Tibial nerve (tissue), 4 donors: ENCODE measurements around the gene TBC1D23. TPM values are rescaled to one million over a fixed set of nuclear protein-coding genes. Genes with fewer than 3 reads are reported as not detected.

ENCODE experiments used
- DNase-seq, 2 donors: peaks; one replicate each; pipeline ENCODE4 v3.0.0-alpha.2; 2019; ENCODE audit warnings: low spot score in 2 of 2
- H3K27ac ChIP-seq, 4 donors: fragments of 200-600 bp; sonication (generic) in 3 of 4; one replicate each; pipeline ENCODE4 v1.5.1; 2017 to 2019; ENCODE audit warnings: mild to moderate bottlenecking in 1 of 4
- H3K27me3 ChIP-seq, 2 donors: fragments of 200-600 bp; sonication (generic) in 1 of 2; one replicate each; pipeline versions ENCODE4 v1.5.1 to v1.6.0; 2017 to 2019
- H3K36me3 ChIP-seq, 3 donors: fragments of 200-600 bp; sonication (generic); one replicate each; pipeline ENCODE4 v1.5.1; 2018 to 2019
- H3K4me1 ChIP-seq, 4 donors: fragments of 200-600 bp; sonication (generic) in 3 of 4; one replicate each; pipeline ENCODE4 v1.5.1; 2017 to 2019
- H3K4me3 ChIP-seq, 4 donors: fragments of 200-600 bp; sonication (generic) in 3 of 4; one replicate each; pipeline ENCODE4 v1.5.1; 2017 to 2019; ENCODE audit warnings: mild to moderate bottlenecking in 1 of 4, moderate library complexity in 1 of 4
- H3K9me3 ChIP-seq, 4 donors: fragments of 200-600 bp; sonication (generic) in 3 of 4; one replicate each; pipeline ENCODE4 v1.5.1; 2017 to 2019
- EP300 ChIP-seq, 2 donors: sonication (generic); formaldehyde crosslinking; IDR thresholded peaks; one replicate each; pipeline ENCODE4 v1.6.1; 2017; ENCODE audit warnings: antibody characterized with exemption in 2 of 2, mild to moderate bottlenecking in 1 of 2
- POLR2A ChIP-seq, 2 donors: fragments of 450-650 bp; IDR thresholded peaks; one replicate each; pipeline ENCODE4 v1.6.1; 2017; ENCODE audit warnings: antibody characterized with exemption in 2 of 2, mild to moderate bottlenecking in 2 of 2, moderate library complexity in 2 of 2
- WGBS, 2 donors: methylation state at CpG; one replicate each; pipeline ENCODE4 v1.1.5; 2018; 5-methylcytosine and 5-hydroxymethylcytosine counted together
- total RNA-seq, 4 donors: library from RNA; depleted of rRNA; stranded (reverse); fragments of >200 nt; gene quantifications; one replicate each; pipeline ENCODE4 v1.1.0, GENCODE V29; 2016
- TF ChIP-seq, protein P1 (sequence below), 5 experiments: fragments of 200-600 bp in 3 of 5; fragments of 450-650 bp in 2 of 5; sonication (generic) in 3 of 5; IDR thresholded peaks; one replicate each; pipeline ENCODE4 v1.5.1; 2016 to 2019; ENCODE audit warnings: antibody characterized with exemption in 5 of 5, mild to moderate bottlenecking in 3 of 5, moderate library complexity in 2 of 5

TBC1D23 gene
- total RNA-seq, 4 donors from 2014 or later = 21.6 to 32.2 (median 28.2) TPM

- TF ChIP-seq EP300 (IDR thresholded peaks at IDR 0.05) (no peak), POLR2A (IDR thresholded peaks at IDR 0.05) (no peak)
- TF ChIP-seq, protein P1, sequence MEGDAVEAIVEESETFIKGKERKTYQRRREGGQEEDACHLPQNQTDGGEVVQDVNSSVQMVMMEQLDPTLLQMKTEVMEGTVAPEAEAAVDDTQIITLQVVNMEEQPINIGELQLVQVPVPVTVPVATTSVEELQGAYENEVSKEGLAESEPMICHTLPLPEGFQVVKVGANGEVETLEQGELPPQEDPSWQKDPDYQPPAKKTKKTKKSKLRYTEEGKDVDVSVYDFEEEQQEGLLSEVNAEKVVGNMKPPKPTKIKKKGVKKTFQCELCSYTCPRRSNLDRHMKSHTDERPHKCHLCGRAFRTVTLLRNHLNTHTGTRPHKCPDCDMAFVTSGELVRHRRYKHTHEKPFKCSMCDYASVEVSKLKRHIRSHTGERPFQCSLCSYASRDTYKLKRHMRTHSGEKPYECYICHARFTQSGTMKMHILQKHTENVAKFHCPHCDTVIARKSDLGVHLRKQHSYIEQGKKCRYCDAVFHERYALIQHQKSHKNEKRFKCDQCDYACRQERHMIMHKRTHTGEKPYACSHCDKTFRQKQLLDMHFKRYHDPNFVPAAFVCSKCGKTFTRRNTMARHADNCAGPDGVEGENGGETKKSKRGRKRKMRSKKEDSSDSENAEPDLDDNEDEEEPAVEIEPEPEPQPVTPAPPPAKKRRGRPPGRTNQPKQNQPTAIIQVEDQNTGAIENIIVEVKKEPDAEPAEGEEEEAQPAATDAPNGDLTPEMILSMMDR (IDR thresholded peaks at IDR 0.05) = no peak
- Histone ChIP-seq H3K27me3 (no peaks in the 10 kb centered on the region), H3K4me1 (peaks cover 0 to 83% (median 32%) of the 10 kb centered on the region in 4 donors), H3K9me3 (no peaks in the 10 kb centered on the region), H3K27ac (no peak overlapping the region), H3K36me3 (no peaks in the 10 kb centered on the region), H3K4me3 (no peak overlapping the region)
- DNase-seq = no peak
- 59 to 66% methylated on average over 2 of the region's 2 CpGs for WGBS, 2 donors
Measured at GRCh38 chr3:100263583-100263982, 2.8 kb downstream of the TBC1D23 start.

DNA sequence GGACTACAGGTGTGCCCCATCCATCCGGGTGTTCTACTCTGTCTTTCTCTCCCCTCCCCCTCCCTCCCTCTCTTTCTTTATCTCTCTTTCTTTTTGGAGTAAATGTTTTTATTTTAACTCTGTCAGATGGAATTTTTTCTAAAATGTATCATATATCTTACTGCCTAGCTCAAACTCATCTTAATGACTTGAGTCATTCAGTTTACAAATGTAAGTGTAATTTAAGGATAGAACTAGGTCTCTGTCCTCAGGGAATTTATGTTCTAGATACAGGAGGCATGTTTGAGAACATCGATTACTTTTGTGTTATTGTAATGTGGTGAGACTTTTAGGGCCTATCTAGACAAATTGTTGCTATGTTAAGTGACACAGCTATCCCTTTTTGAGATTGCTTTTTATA is 3.5 kb downstream of the TBC1D23 start:
- Histone ChIP-seq H3K4me1 (peaks cover 0 to 86% (median 35%) of the 10 kb centered on the region in 4 donors), H3K9me3 (no peaks in the 10 kb centered on the region), H3K4me3 (no peak overlapping the region), H3K36me3 (no peaks in the 10 kb centered on the region), H3K27ac (no peak overlapping the region), H3K27me3 (no peaks in the 10 kb centered on the region)
- WGBS, 2 donors = 59 to 60% methylated on average over 2 of the region's 2 CpGs
- no peak for DNase-seq
- TF ChIP-seq, protein P1 (IDR thresholded peaks at IDR 0.05) = no peak
- no peak for TF ChIP-seq EP300 (IDR thresholded peaks at IDR 0.05)
- no peak for TF ChIP-seq POLR2A (IDR thresholded peaks at IDR 0.05)

- Histone ChIP-seq H3K4me1 (peaks cover 0 to 86% (median 33%) of the 10 kb centered on the region in 4 donors), H3K9me3 (no peaks in the 10 kb centered on the region), H3K4me3 (no peak overlapping the region), H3K36me3 (no peaks in the 10 kb centered on the region), H3K27ac (no peak overlapping the region), H3K27me3 (no peaks in the 10 kb centered on the region)
- no peak for DNase-seq
- TF ChIP-seq, protein P1 (IDR thresholded peaks at IDR 0.05) = no peak
- TF ChIP-seq EP300 (IDR thresholded peaks at IDR 0.05) (no peak), POLR2A (IDR thresholded peaks at IDR 0.05) (no peak)
- WGBS, 2 donors = 72 to 79% methylated on average over 1 of the region's 1 CpG
Measured at GRCh38 chr3:100265016-100265415, 4.2 kb downstream of the TBC1D23 start.

DNA sequence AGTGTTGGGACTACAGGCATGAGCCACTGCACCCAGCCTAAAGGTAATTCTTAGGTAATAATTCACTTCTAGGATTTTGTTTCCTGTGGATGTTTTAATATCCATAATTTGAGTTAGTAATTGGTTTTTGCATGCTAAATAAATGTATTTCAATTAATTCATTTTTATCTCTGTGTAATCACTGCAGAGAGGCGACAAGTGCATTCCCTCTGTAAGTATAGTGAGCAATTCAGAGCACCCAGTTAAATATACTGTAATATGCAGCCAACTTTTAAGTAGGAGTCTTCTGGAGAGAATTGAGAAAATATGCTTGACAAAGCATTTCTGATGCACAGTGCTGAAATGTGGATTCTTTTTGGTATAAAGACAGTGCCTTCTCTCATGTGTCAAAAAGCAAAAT is 5.7 kb downstream of the TBC1D23 start:
- Histone ChIP-seq H3K36me3 (no peaks in the 10 kb centered on the region), H3K4me3 (no peak overlapping the region), H3K27me3 (no peaks in the 10 kb centered on the region), H3K9me3 (no peaks in the 10 kb centered on the region), H3K4me1 (peaks cover 0 to 81% (median 30%) of the 10 kb centered on the region in 4 donors), H3K27ac (no peak overlapping the region)
- DNase-seq = no peak
- 42 to 51% methylated on average over 1 of the region's 1 CpG for WGBS, 2 donors
- TF ChIP-seq, protein P1 (IDR thresholded peaks at IDR 0.05) = no peak
- no peak for TF ChIP-seq POLR2A (IDR thresholded peaks at IDR 0.05)
- no peak for TF ChIP-seq EP300 (IDR thresholded peaks at IDR 0.05)

DNA sequence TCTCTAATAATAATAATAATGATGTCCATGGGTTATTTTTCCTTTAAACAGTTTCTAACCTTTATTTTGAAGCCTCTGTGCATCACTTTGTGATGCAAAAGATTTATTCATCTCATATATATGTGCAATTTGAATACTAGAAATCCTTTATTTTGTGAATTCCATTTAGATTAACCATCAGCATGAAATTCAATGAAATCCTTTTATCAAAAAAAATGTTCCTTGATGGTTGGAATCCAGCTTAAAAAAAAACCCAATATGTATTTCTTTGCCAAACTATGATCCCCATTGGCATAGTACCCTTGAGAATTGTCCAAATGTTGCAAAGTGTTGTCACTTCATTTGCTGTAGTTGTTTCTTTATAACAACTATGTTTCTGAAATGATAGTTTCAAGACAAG is 7.4 kb downstream of the TBC1D23 start:
- Histone ChIP-seq H3K36me3 (no peaks in the 10 kb centered on the region), H3K27ac (peak overlapping the region in 1 of 4 donors; percentile 21), H3K27me3 (no peaks in the 10 kb centered on the region), H3K9me3 (no peaks in the 10 kb centered on the region), H3K4me3 (no peak overlapping the region), H3K4me1 (peaks cover 0 to 74% (median 18%) of the 10 kb centered on the region in 4 donors)
- no peak for TF ChIP-seq POLR2A (IDR thresholded peaks at IDR 0.05)
- no peak for TF ChIP-seq EP300 (IDR thresholded peaks at IDR 0.05)
- DNase-seq = no peak

DNA sequence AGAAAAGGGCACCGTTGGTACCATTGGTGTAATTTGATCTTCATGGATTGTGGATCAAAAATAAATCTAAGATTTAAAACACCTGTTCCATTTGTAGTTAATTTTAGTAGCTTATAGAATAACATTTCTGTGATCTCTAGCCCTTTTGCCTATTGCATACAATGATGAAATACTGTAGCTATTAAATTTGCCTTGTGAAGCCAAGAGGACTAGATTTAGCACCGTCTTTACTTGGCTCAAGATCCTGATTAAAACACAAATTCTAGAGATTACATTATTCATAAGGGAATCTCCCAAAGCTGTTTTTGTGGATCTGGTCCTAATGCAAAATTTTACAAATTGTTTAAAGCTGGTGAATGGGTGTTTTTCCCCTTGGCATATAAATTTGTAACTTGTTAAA is 8.2 kb downstream of the TBC1D23 start:
- H3K27ac ChIP-seq = peak overlapping the region in 1 of 4 donors; percentile 21
- no peaks in the 10 kb centered on the region for H3K36me3 ChIP-seq
- H3K4me3 ChIP-seq = no peak overlapping the region
- no peak for TF ChIP-seq POLR2A (IDR thresholded peaks at IDR 0.05)
- TF ChIP-seq EP300 (IDR thresholded peaks at IDR 0.05) = no peak
- TF ChIP-seq, protein P1 (IDR thresholded peaks at IDR 0.05) = no peak
- peaks cover 0 to 66% (median 12%) of the 10 kb centered on the region in 4 donors for H3K4me1 ChIP-seq
- no peaks in the 10 kb centered on the region for H3K9me3 ChIP-seq
- DNase-seq = no peak
- H3K27me3 ChIP-seq = no peaks in the 10 kb centered on the region
- whole genome bisulfite sequencing, 2 donors = 27 to 32% methylated on average over 2 of the region's 2 CpGs
